Esophagus squamous epithelium (tissue), 4 donors: ENCODE data around the gene GIMAP1.

ENCODE experiments used
- CTCF ChIP-seq, 6 experiments: fragments of 450-650 bp in 4 of 6; fragments of 200-600 bp in 2 of 6; sonication (generic) in 2 of 6; IDR thresholded peaks; one replicate each; pipeline ENCODE4 v1.5.1; 2016 to 2019; ENCODE audit warnings: antibody characterized with exemption in 6 of 6, mild to moderate bottlenecking in 4 of 6, moderate library complexity in 4 of 6
- POLR2A ChIP-seq, 4 donors: fragments of 450-650 bp; IDR thresholded peaks; one replicate each; pipeline ENCODE4 v1.6.1; 2017; ENCODE audit warnings: antibody characterized with exemption in 4 of 4, mild to moderate bottlenecking in 4 of 4, moderate library complexity in 3 of 4

- TF ChIP-seq CTCF (IDR thresholded peaks at IDR 0.05) (no peak), POLR2A (IDR thresholded peaks at IDR 0.05) (no peak)
Observed at GRCh38 chr7:150751702-150752101, 35.3 kb downstream of the GIMAP1 start.
